Stimulated activated CD8-positive, alpha-beta memory T cell treated with anti-CD3 and anti-CD28 coated beads, Interleukin-15, amount 100 ng/mL, for 24 hours (primary cell): Measurements from ENCODE around the gene EVX2.

ENCODE experiments used
- DNase-seq: peaks from one replicate; pipeline ENCODE4 v3.0.0-alpha.2; 2020; ENCODE audit warnings: low read depth

Gene EVX2

GRCh38 chr2:176096243-176096985 lies 12.7 kb upstream of the EVX2 start:
- no peak for DNase-seq

DNA sequence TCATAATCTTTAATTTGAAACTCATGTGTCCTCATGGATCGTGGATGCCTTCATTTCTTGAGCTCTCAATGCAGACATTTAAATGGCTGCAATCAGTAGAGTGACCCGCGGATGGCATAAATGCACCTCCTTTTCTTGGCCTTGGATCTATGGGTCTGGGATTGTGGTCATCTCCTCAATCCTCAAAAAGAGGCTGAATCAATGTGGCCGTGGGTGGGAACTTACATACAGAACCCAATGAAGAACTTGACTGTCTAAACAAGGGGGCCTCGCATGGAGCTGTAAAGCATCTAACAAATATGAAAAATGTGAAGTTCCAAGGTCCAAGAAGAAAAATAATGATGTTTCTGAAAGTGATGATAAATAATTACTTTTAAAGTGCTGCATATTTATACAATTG lies 11.7 kb upstream of the EVX2 start:
- no peak for DNase-seq

DNA sequence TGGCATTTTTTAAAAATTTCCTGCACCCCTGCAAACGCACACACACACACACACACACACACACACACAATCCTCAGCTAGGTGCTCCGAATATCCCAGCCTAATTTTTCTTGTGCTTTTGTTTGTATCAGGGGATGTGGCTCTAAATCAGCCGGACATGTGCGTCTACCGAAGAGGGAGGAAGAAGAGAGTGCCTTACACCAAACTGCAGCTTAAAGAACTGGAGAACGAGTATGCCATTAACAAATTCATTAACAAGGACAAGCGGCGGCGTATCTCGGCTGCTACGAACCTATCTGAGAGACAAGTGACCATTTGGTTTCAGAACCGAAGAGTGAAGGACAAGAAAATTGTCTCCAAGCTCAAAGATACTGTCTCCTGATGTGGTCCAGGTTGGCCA lies 10.6 kb upstream of the EVX2 start:
- no peak for DNase-seq

- DNase-seq: no peak
Measured at GRCh38 chr2:176093898-176094249, 10.1 kb upstream of the EVX2 start.

DNA sequence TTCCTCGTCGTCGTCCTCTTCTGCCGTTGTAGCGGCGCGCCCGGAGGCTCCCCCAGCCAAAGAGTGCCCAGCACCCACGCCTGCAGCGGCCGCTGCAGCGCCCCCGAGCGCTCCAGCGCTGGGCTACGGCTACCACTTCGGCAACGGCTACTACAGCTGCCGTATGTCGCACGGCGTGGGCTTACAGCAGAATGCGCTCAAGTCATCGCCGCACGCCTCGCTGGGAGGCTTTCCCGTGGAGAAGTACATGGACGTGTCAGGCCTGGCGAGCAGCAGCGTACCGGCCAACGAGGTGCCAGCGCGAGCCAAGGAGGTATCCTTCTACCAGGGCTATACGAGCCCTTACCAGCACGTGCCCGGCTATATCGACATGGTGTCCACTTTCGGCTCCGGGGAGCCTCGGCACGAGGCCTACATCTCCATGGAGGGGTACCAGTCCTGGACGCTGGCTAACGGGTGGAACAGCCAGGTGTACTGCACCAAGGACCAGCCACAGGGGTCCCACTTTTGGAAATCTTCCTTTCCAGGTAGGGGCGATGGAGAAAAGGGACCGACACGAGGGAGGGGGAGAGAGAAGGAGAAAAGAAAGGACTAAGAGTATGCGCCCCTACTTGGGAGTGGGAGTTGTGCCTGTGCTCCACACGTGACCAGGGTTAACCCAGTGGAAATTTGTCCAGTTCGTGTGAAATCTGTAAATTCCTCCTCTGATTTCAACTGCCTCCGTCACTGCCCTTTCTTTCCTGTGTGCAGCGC lies 9.6 kb upstream of the EVX2 start:
- DNase-seq: no peak

DNA sequence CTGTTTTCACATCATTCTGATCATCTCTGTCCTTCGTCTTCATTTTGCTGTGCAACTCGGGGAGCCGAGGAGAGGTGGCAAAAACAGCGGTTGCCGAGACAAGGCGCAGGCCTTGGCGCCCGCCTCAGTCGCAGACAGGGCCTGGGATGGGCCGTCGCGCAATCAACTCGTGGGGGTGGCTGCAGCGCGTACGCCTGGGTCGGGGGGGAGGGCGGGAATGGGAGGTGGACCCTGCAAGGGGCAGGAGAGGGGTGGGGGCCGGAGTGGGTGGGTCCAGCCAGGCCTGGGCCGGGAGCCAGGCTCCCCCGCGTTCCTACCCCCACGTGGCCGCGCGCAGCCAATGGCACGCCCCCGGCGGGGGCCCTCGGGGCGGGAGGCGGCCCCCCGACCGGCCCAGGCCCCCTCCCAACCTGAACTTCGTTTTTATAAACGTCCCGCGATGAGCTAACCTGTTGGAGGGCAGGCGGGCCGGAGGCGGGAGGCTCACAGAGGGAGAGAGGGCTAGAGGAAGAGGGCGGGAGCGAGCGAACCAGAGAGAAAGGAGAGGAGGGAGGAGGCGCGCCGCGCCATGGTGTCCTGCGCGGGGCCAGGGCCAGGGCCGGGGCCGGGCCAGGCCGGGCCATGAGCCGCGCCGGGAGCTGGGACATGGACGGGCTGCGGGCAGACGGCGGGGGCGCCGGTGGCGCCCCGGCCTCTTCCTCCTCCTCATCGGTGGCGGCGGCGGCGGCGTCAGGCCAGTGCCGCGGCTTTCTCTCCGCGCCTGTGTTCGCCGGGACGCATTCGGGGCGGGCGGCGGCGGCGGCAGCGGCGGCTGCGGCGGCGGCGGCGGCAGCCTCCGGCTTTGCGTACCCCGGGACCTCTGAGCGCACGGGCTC lies 8.7 kb upstream of the EVX2 start, which contains the start of gene HOXD13:
HOXD13 (plus strand) TSS at position 452 of the 875 bp plus-strand sequence; CDS start at position 622, 170 bp downstream.
- no peak for DNase-seq

GRCh38 chr2:176091329-176092258 lies 7.8 kb upstream of the EVX2 start:
- DNase-seq: no peak

DNA sequence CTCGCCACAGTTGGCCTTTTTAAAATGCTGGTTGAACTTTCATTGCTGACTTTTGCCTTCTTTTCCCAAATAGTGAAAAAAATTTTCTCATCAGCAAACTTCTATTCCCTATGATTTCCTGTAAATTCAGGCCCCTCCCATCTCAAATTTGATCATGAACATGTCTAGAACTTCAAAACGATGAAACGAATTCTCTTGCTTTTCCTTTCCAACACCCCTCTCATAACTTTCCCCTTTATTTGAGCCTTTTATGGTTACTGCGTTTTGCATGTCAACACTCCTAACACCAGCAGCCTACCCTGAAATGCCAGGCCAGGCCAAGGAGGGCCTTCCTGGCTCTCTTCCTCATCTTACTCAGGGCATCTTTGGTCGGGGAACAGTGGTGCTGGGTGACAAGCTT lies 7.1 kb upstream of the EVX2 start:
- no peak for DNase-seq

DNA sequence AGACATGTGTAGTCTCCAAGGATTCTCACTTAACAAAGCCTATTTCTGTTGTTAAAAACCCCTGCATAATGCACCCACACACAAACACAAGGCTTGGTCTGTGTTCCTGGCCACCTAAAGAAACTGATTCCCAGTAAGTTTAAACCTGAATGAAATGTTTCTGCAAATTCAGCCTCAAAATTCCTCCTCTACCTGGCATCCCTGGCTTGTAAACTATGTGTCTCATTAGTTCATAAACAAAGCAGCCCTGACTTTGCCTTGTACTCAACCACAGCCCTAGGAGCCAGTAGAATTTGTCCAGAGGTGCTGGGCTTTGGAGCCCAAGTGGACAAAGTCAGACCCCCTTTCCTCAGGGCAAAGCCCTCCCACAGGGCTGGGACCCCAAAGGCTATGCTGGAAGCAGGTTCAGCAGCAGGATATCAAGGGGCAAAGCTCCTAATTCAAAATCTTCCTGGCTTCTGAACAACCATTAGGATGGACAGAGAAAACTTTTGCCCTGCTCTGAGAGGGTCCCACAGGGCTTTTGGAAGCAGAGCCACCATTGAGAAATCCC lies 6.2 kb upstream of the EVX2 start:
- DNase-seq: no peak

- no peak for DNase-seq
Measured at GRCh38 chr2:176088937-176089842, 5.4 kb upstream of the EVX2 start.

DNA sequence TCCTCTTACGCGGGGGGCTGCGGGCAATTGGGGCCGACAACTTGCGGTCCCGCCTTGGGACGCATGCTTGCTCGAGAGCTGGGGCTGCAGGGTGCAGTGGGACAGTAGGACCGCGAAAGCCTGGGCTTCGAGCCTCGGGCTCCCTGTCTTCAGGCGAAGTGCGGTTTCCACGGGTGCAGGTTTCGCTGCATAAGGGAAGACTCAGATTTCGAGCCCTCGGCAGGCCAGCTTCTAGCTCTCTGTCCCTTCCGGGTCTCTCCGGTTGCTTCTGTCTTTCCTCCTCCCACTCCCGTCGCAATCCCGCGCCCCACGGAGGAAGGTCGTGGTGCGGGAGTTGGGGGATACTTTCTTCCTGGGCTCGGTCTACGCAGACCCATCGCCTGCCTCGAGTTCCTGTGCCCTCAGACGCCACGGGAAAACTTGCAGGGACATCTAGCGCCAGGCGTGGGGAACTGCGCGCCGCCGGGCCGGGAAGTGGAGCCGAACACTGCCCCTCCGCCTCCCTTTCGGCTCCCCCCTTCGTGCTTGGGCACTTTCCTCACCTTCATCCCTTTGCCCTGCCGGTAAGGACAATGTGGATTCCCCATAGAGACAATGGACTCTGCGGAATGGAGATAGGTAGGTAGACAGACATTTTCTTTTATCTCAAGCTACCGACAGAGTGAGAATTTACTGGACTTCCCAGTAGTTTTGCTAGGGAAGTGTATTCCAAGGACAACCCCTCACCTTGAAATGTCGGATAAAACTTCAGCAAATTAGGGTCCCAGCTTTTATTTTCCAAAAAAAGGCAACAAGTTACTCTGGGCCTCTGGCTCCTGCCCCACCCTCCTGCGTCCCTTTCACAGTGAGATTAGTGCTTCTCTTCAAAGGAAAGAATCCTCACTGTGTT lies 4.5 kb upstream of the EVX2 start:
- no peak for DNase-seq

DNA sequence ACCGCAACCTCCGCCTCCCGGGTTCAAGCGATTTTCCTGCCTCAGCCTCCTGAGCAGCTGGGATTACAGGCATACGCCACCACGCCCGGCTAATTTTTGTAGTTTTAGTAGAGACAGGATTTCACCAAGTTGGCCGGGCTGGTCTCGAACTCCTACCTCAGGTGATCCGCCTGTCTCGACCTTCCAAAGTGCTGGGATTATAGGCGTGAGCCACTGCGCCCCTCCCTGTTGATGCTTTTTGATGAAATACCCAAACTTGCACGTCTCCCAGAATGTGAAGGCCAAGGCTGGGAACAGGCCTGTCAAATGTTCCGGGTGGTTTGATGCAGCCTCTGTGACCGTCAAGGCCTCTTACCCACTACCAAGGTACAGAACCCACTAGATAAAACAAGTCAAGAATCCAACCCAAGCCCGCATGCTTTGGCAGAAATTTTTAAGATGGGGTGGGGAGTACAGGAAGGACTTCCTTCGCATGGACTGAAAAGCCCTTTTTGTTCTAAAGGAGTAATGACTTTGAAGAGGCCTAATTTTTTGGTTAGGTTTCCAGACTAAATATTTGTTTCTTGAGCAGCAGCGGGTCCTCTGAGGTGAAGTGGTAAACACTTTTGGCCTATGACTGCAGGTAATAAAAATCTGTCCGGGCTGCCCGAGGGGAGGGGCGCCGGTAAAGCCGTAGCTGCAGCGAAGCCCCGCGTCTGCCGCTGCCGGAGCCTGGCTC lies 3.7 kb upstream of the EVX2 start:
- DNase-seq: no peak

- DNase-seq: no peak
Measured at GRCh38 chr2:176085861-176086771, 2.4 kb upstream of the EVX2 start.

- no peak for DNase-seq
Measured at GRCh38 chr2:176085120-176085788, 1.5 kb upstream of the EVX2 start.

GRCh38 chr2:176084611-176085119 lies 903 bp upstream of the EVX2 start:
- DNase-seq: no peak
